CD14-positive monocyte (primary cell): ENCODE data around the gene KIF24. TPM values are rescaled to one million over a fixed set of nuclear protein-coding genes. Genes with fewer than 3 reads are reported as not detected.

Source experiments
- DNase-seq, 3 donors: peaks; one replicate each; pipeline ENCODE4 v3.0.0-alpha.2; 2011 to 2022
- H2AFZ ChIP-seq: 2 replicates; pipeline ENCODE4 v1.6.0; 2012; ENCODE audit warnings: mild to moderate bottlenecking, low read depth, low read length, inconsistent platforms; ENCODE audit not compliant: insufficient read depth, poor library complexity, severe bottlenecking
- H3K27ac ChIP-seq, 2 donors: 1 replicate in 1 of 2; 2 replicates in 1 of 2; pipeline ENCODE4 v1.5.1; 2012 to 2013; ENCODE audit warnings: low read length in 2 of 2, control low read depth in 1 of 2, inconsistent platforms in 1 of 2, low read depth in 1 of 2, mild to moderate bottlenecking in 1 of 2
- H3K27me3 ChIP-seq, 2 donors: one replicate each; pipeline versions ENCODE4 v1.6.0 to v1.6.1; 2011 to 2013; ENCODE audit warnings: low read length in 2 of 2; ENCODE audit not compliant: control insufficient read depth in 2 of 2, insufficient read depth in 2 of 2
- H3K36me3 ChIP-seq, 2 donors: replicated peaks in 1 of 2; 1 replicate in 1 of 2; 2 replicates in 1 of 2; pipeline versions ENCODE4 v1.5.1 to v1.6.1; 2012 to 2013; ENCODE audit warnings: low read length in 2 of 2, control low read depth in 1 of 2, inconsistent platforms in 1 of 2, mild to moderate bottlenecking in 1 of 2; ENCODE audit not compliant: insufficient read depth in 2 of 2, control insufficient read depth in 1 of 2
- H3K4me1 ChIP-seq, 2 donors: 1 replicate in 1 of 2; 2 replicates in 1 of 2; pipeline versions ENCODE4 v1.5.1 to v1.6.1; 2012 to 2013; ENCODE audit warnings: low read length in 2 of 2, control low read depth in 1 of 2, inconsistent platforms in 1 of 2, mild to moderate bottlenecking in 1 of 2, moderate library complexity in 1 of 2; ENCODE audit not compliant: insufficient read depth in 2 of 2, control insufficient read depth in 1 of 2
- H3K4me2 ChIP-seq: replicated peaks from 2 replicates; pipeline ENCODE3; 2012; ENCODE audit warnings: low read length, moderate library complexity, mild to moderate bottlenecking; ENCODE audit not compliant: poor library complexity, severe bottlenecking; ENCODE audit errors: extremely low read depth
- H3K4me3 ChIP-seq, 3 experiments: fragments of 200-600 bp in 1 of 3; sonication (generic) in 1 of 3; replicated peaks in 1 of 3; 1 replicate in 2 of 3; 2 replicates in 1 of 3; pipeline ENCODE4 v1.5.1; 2011 to 2013; ENCODE audit warnings: low read length in 3 of 3, mild to moderate bottlenecking in 3 of 3, control low read depth in 2 of 3, low read depth in 2 of 3, inconsistent platforms in 1 of 3, moderate library complexity in 1 of 3
- H3K79me2 ChIP-seq: 2 replicates; pipeline ENCODE4 v1.6.0; 2012; ENCODE audit warnings: mild to moderate bottlenecking, control low read depth, inconsistent platforms, low read length, moderate library complexity; ENCODE audit not compliant: insufficient read depth
- H3K9ac ChIP-seq: 2 replicates; pipeline ENCODE4 v1.6.0; 2017; ENCODE audit warnings: low read length, mild to moderate bottlenecking; ENCODE audit not compliant: insufficient read depth, poor library complexity, severe bottlenecking
- H3K9me3 ChIP-seq, 2 donors: replicated peaks in 1 of 2; 1 replicate in 1 of 2; 2 replicates in 1 of 2; pipeline versions ENCODE4 v1.5.1 to v1.6.1; 2012 to 2013; ENCODE audit warnings: low read length in 2 of 2, control low read depth in 1 of 2; ENCODE audit not compliant: control insufficient read depth in 1 of 2, insufficient read depth in 1 of 2
- H4K20me1 ChIP-seq: 2 replicates; pipeline ENCODE4 v1.6.0; 2012; ENCODE audit warnings: mild to moderate bottlenecking, low read length, control low read depth, moderate library complexity; ENCODE audit not compliant: insufficient read depth
- H3K27ac Mint-ChIP-seq, 7 donors: one replicate each; pipeline ENCODE4 v1.8.0; 2020; ENCODE audit warnings: mild to moderate bottlenecking in 7 of 7, mixed read lengths in 7 of 7, moderate library complexity in 6 of 7, inconsistent platforms in 2 of 7
- H3K27me3 Mint-ChIP-seq, 3 donors: one replicate each; pipeline ENCODE4 v1.8.0; 2021 to 2022; ENCODE audit warnings: low read depth in 3 of 3, mild to moderate bottlenecking in 3 of 3, mixed read lengths in 3 of 3, moderate library complexity in 3 of 3, inconsistent platforms in 1 of 3
- H3K36me3 Mint-ChIP-seq, 2 donors: one replicate each; pipeline ENCODE4 v1.8.0; 2020; ENCODE audit warnings: mixed read lengths in 2 of 2, inconsistent platforms in 1 of 2, mild to moderate bottlenecking in 1 of 2
- H3K4me1 Mint-ChIP-seq: one replicate; pipeline ENCODE4 v1.8.0; 2020; ENCODE audit warnings: mild to moderate bottlenecking, mixed read lengths
- H3K4me3 Mint-ChIP-seq, 2 donors: one replicate each; pipeline ENCODE4 v1.8.0; 2020; ENCODE audit warnings: mild to moderate bottlenecking in 2 of 2, mixed read lengths in 2 of 2, moderate library complexity in 1 of 2
- H3K9me3 Mint-ChIP-seq, 7 donors: one replicate each; pipeline ENCODE4 v1.8.0; 2020 to 2022; ENCODE audit warnings: mixed read lengths in 7 of 7, mild to moderate bottlenecking in 6 of 7, moderate library complexity in 6 of 7, inconsistent platforms in 2 of 7
- CTCF ChIP-seq: fragments of 200-600 bp; IDR thresholded peaks from one replicate; pipeline ENCODE4 v1.8.0; 2022; ENCODE audit warnings: antibody characterized with exemption, mild to moderate bottlenecking
- WGBS: methylation state at CpG from one replicate; pipeline ENCODE4 v1.1.5; 2013; ENCODE audit warnings: missing lambda C conversion rate; ENCODE audit not compliant: insufficient coverage; 5-methylcytosine and 5-hydroxymethylcytosine counted together
- intact Hi-C, 2 donors: fragments of 100-400 bp; cut with micrococcal nuclease; formaldehyde crosslinking; loops; one replicate each; pipeline versions ENCODE4 v1.15.0 to v1.15.1; 2023
- polyA plus RNA-seq, 3 donors: library from polyadenylated mRNA; depleted of rRNA in 1 of 3; unstranded in 2 of 3; stranded (reverse) in 1 of 3; fragments of 300-500 nt in 2 of 3; fragments of >200 nt in 1 of 3; fragmentation: Illumina TruSeq in 2 of 3; gene quantifications; 1 replicate in 2 of 3; 2 replicates in 1 of 3; pipeline ENCODE4 v1.2.3, GENCODE V29; 2012 to 2021

KIF24 gene
- polyA plus RNA-seq, 3 donors: 0.13 to 0.31 TPM; not detected in 1

GRCh38 chr9:34371886-34372466 lies 42.9 kb upstream of the KIF24 start:
- H3K9me3 Mint-ChIP-seq: peaks cover 7 to 25% (median 18%) of the 10 kb centered on the region in 7 donors
- no peak overlapping the region for H3K4me3 Mint-ChIP-seq
- Histone ChIP-seq H3K4me2 (no peak overlapping the region), H2AFZ (no peak overlapping the region), H3K9me3 (peaks cover 15 to 22% of the 10 kb centered on the region in 2 donors), H3K27me3 (peaks cover 0 to 7% of the 10 kb centered on the region in 2 donors), H3K36me3 (no peaks in the 10 kb centered on the region), H3K9ac (no peak overlapping the region), H3K27ac (no peak overlapping the region), H3K4me3 (no peak overlapping the region), H3K79me2 (no peaks in the 10 kb centered on the region), H4K20me1 (no peaks in the 10 kb centered on the region), H3K4me1 (peaks cover 9 to 13% of the 10 kb centered on the region in 2 donors)
- no peak for TF ChIP-seq CTCF
- peaks cover 9% of the 10 kb centered on the region for H3K4me1 Mint-ChIP-seq
- no peak for DNase-seq
- no peak overlapping the region for H3K27ac Mint-ChIP-seq
- intact Hi-C loops: no loop called here
- peaks cover 0 to 7% of the 10 kb centered on the region in 2 donors for H3K36me3 Mint-ChIP-seq
- WGBS: 97% methylated on average over 59 of the region's 60 CpGs
- H3K27me3 Mint-ChIP-seq: peaks cover 12 to 21% (median 15%) of the 10 kb centered on the region in 3 donors

- WGBS: 92% methylated on average over 105 of the region's 105 CpGs
Measured at GRCh38 chr9:34370970-34371880, 42.2 kb upstream of the KIF24 start.

More at GRCh38 chr9:34370970-34371880, 42.2 kb upstream of the KIF24 start:
- peaks cover 11 to 17% (median 13%) of the 10 kb centered on the region in 3 donors for H3K27me3 Mint-ChIP-seq
- peaks cover 0 to 7% of the 10 kb centered on the region in 2 donors for H3K36me3 Mint-ChIP-seq
- Histone ChIP-seq H3K4me3 (peak overlapping the region in 1 of 3 experiments; percentile 47), H3K36me3 (no peaks in the 10 kb centered on the region), H3K9me3 (peaks cover 15 to 22% of the 10 kb centered on the region in 2 donors), H3K79me2 (no peaks in the 10 kb centered on the region), H3K27me3 (peaks cover 0 to 5% of the 10 kb centered on the region in 2 donors), H3K4me2 (peak overlapping the region; percentile 15), H4K20me1 (no peaks in the 10 kb centered on the region), H3K27ac (no peak overlapping the region), H2AFZ (no peak overlapping the region), H3K9ac (no peak overlapping the region), H3K4me1 (peaks cover 5 to 6% of the 10 kb centered on the region in 2 donors)
- H3K4me3 Mint-ChIP-seq: peak overlapping the region; percentile 46 to 69
- H3K9me3 Mint-ChIP-seq: peaks cover 7 to 25% (median 18%) of the 10 kb centered on the region in 7 donors
- peak in 1 of 3 donors; percentile 13 for DNase-seq
- peak overlapping the region in 1 of 7 donors; percentile 3 for H3K27ac Mint-ChIP-seq
- no peak for TF ChIP-seq CTCF
- peaks cover 7% of the 10 kb centered on the region for H3K4me1 Mint-ChIP-seq
- intact Hi-C loops: no loop called here
